NCI-H1417 (cell line): ENCODE measurements around the gene PTGR3.
A peak's percentile ranks its signal among the peaks of the same experiment; 100 is the strongest.

Source experiments
- DNase-seq, 3 experiments: peaks; one replicate each; lab custom pipeline; 2025; lab: John Stamatoyannopoulos, UW

PTGR3 gene, protein sequence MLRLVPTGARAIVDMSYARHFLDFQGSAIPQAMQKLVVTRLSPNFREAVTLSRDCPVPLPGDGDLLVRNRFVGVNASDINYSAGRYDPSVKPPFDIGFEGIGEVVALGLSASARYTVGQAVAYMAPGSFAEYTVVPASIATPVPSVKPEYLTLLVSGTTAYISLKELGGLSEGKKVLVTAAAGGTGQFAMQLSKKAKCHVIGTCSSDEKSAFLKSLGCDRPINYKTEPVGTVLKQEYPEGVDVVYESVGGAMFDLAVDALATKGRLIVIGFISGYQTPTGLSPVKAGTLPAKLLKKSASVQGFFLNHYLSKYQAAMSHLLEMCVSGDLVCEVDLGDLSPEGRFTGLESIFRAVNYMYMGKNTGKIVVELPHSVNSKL

DNA sequence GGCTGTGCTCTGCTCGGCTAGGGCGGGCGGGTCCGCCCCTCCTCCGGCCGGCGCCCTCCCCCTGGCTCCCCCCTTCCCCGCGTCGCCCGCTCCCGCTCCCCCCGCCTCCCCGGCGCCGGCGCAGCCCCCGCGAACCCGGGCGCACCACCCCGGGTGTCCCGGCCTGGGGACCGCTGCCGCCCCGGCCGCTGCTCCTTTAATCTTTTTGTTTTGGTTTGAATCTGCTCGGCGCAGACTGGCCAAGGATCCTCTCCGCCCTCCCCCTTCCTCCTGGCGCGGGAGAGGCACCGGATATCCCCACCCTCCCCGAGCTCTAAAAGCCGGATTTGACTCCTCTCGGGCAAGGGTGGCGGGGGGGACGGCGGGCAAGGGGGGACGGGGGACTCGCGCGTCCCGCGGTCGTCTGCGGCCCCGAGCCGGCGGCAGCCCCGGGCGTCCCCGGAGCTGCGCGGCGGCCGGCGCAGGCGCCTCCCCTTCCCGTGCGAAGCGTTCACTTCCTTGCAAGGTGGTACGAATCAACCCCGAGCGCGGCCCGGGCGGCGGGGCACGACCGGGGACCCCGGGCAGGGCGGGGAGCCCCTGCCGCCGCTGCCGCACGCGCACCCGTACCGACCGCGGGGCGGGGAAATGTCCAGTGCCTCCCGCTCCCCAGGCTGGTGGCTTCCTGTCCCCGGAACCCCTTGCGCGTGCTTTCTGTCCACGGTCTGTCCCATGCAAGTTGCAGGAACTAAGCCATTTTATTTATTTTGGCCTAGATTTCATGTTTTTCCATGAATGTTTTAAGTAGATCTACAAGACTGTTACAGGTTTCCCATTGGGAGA is at the start of gene PTGR3:
Gene PTGR3 (minus strand): TSS at position 11 of the 822 bp plus-strand sequence. CDS start 81 bp downstream, outside the sequence.
- DNase-seq = peak; percentile 66 to 97 (median 92)

DNA sequence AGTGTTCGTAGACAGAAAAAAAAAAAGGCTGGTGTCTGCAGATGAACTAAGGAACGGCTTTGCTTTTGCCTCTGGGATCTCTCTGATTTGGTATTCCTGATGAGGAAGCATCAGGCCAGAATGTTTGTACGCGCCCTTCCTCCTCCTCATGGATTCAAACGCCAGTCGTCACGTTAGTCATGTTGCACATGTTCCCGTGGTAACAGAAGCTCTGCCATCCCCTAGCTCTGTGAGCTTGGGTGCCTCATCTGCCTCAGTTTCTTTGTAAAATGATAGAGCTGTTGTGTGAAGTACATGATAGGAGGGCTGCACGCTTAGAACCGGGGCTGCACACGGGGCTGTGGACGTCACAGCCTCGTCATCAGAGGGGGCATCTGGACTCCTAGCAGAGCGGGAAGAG is 48.7 kb upstream of the PTGR3 start:
- DNase-seq = no peak

DNA sequence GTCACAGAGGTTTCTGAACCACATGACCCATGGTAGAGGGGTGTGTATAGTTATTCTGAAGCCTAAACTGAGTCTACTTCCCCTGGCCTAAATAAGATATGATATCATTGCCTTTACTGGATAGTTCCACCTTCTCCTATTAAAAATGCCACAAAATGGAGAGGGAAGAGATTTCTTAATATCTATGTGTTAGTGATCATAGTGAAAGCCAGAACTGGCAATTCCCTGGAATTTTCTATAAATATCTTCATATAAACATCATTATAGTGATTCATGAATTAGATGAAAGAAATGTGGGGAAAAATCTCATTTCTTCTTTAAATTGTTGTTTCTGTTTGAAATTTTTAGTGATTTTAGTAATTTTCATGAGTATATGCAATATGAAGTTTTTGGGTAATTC is 47.4 kb upstream of the PTGR3 start:
- DNase-seq = no peak

DNA sequence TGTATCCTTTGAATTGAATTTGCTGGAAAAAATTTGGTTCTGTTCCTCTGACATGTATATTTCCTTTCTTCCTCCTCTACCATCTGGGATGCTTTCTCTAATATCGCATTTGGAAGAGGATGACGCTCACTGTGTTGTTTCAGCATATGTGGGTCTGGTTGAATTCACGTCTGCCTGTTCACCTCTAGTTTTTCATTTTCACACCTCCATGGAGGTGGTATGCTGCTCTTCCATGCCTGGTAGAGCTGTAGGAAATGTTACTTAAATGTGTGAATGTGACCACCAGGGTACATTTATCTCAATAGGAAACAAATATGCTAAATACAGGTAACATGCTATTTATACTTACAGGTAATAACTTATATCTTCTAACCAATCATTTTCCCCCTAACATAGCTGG is 46.2 kb upstream of the PTGR3 start:
- DNase-seq = no peak

DNA sequence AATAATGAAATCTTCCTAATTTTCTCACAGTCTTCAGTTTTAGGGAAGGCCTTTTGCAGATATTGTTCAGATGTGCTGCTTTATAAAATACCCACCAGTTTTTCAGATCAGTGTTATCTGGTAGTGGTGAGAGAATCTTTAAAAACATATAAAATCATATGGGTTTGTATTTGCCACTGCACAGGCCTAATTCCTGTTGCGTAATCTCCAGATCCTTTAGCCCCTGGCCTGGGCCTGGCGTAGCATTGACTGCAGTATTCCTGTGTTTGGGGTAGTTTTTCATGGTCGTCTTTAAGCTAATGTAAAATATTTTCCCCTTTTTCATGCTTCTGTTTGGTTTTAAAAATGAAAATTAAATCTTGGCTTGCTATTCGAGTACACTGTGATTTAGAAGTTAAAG is 44.8 kb upstream of the PTGR3 start:
- DNase-seq = peak in 1 of 3 experiments; percentile 50

DNA sequence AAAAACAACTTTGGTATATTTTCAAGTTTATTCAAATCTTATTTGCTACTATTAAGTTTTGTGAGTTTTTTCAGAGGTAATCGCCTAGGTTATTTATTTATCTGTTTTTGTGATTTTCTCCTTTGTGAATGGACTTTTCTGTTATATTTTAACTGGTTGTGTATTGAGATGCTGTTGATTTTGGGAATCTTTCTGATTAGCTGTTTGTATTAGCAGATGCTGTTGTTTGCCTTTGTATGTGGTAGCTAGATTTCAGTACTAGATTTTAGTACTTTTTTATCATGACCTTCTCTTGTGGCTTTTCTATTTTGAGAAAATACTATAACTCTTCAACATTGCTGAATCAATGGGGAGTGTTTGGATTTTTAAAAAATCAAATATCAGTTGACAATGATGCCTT is 44.1 kb upstream of the PTGR3 start:
- no peak for DNase-seq

DNA sequence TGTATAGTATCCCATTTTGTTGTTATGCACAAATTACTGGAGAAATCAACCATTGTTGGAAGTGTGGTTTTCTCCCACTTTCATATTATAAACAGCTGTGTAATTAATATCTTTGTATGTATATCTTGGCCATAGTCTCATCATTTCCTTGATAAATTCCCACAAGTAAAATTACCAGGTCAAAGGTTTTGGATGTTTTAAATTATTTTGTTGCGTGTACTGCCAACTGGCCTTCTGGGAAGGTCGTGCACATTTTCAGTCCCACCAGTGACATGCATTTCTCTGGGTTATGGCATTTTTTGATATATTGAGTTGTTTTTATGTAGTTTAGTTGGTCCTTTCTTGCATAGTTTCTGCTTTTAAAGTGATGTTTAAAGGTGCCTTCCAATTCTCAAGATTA is 43.2 kb upstream of the PTGR3 start:
- no peak for DNase-seq

DNA sequence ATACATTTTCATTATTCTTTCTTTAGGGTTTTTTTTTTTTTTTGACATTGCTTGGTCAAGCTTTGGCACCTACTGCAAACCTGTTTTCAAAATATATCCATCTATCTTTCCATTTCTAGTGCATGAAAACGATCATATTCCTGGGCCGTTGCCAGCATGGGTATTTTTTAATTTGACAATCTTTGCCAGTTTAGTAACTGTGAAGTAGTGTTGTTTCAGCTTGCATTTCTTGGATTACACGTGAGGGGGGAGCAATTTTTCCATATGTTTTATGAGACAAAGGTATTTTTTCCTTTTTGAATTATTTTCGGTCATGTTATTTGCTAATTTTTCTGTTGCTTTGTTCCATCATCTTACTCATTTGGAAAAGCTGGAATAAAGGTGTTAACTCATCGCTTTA is 42.5 kb upstream of the PTGR3 start:
- DNase-seq = peak in 1 of 3 experiments; percentile 21

DNA sequence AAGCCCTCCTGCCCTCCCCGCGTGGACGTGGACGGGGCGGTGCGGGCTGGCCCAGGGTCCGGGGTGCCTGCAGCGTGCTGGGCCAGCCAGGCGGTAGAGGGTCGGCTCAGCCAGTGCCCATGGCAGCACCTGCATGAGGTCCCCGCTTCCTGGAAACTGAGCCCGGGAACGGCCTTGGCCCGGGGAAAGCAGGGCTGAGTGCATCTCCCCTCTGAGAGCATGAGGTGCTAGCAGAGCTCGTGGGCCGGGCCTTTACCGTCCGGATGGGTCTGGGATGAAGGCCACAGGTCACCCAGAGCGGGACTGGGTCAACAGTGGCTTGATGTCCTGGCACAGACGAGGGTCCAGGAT is 41.5 kb upstream of the PTGR3 start:
- DNase-seq = no peak

DNA sequence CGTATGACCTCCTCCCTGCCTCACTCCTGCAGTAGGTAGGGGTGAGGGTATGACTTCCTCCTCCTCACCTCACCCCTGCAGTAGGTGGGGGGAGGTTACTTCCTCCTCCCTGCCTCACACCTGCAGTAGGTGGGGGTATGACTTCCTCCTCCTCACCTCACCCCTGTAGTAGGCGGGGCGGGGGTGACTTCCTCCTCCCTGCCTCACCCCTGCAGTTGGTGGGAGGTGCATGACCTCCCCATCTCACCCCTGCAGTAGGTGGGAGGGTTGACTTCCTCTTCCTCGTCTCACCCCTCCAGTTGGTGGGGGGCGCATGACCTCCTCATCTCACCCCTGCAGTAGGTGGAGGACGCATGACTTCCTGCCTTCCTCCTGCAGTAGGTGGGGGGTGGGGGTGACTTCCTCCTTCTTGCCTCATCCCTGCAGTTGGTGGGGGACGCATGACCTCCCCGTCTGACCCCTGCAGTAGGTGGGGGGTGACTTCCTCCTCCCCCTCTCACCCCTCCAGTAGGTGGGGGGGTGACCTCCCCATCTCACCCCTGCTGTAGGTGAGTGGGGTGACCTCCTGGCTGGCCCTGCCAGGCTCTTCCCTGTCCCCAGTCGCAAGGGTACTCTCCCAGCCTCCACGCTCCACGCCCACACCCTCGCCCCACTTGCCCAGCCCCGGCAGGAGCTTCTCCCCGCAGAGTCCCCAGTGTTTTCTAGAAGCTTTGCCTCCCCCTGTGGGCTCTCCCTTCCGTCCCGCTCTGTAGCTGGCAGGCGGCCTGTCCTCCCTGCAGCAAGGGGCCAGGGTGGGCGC is 40.9 kb upstream of the PTGR3 start:
- DNase-seq = no peak

DNA sequence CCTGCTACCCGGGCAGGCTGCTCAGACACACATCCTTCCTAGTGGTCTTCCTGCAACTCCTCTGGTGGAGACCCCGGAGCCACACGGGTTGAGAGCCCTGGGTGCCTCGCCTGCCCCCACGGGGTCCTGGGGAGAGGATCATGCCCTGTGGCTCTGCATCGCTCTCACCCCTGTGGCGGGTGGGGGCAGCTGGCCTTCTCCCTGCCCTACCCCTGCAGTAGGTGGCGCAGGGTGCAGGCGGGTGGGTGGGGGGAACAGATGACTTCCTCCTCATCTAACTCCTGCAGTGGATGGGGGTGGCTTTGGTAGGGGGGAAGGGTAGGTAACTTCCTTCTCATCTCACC is 40.2 kb upstream of the PTGR3 start:
- no peak for DNase-seq

DNA sequence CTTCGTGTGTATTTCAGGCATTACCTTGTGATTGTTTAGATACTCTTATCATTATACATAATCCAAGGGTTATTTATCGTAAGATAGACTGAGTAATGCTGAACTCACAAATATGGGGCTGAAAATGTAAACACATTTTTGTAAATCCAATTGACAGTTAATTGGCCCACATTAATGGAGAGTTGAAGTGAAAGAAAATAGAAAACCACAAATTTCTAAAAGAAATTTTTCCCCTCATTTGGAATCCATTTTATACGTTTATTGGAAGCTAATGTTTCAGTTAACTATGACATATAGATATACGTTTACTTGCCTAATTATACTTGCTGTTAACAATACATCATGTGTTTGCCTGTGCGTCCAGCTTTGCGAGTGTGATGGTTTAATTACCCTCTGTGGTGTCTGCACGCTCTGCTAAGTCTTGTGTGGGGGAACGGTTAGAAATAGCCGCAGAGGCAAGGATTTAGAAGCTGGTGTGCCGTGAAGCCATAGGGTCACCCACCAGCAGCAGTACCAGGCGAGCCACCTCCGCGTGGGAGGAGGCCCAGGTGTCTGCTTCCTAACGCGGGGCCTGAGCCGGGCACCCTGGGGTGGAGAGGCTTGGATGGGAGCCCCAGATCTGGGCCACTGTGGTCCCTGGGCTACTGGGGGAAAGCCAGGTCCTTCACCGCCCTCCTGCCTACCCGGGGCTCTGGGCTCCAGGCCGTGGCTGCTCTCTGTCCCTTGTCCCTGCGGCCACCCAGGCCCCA is 39.7 kb upstream of the PTGR3 start:
- peak; percentile 28 to 95 (median 83) for DNase-seq

DNA sequence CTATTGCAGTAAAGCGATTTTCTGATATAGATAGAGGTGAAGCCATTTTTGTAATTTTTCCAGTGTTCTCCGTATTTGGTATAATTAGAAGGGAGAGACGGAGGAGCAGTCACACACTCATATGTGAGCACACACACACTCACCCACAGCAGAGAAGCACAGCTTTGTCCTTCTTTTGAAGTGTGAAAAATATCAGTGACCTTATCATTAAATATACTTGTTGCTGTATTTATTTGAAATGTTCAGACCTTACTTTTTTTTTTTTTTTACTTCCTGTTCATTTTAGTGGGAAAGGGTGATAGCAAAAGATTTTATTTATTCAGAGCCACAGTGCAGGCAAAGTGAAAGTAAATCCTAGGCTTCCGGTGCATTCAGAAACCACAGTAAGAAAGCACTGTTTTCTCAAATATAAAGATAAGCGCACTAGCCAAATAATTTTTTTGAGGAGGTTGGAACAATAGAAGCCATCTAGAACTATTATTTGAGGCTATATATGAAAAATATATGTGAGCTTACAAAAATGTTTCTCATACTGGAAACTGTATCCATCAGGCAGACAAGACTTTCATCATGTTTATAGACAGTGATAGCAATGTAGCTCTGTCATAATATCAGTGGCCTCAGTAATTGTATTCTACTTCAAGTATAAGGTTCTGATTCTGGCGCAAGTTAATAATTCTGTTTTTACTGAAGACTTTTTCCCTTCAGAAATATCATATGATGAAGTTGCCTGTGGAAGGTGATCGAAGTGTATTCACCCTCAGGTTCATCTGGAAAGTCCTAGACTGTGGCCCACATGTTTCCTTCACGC is 38.9 kb upstream of the PTGR3 start:
- peak; percentile 41 to 87 (median 72) for DNase-seq

DNA sequence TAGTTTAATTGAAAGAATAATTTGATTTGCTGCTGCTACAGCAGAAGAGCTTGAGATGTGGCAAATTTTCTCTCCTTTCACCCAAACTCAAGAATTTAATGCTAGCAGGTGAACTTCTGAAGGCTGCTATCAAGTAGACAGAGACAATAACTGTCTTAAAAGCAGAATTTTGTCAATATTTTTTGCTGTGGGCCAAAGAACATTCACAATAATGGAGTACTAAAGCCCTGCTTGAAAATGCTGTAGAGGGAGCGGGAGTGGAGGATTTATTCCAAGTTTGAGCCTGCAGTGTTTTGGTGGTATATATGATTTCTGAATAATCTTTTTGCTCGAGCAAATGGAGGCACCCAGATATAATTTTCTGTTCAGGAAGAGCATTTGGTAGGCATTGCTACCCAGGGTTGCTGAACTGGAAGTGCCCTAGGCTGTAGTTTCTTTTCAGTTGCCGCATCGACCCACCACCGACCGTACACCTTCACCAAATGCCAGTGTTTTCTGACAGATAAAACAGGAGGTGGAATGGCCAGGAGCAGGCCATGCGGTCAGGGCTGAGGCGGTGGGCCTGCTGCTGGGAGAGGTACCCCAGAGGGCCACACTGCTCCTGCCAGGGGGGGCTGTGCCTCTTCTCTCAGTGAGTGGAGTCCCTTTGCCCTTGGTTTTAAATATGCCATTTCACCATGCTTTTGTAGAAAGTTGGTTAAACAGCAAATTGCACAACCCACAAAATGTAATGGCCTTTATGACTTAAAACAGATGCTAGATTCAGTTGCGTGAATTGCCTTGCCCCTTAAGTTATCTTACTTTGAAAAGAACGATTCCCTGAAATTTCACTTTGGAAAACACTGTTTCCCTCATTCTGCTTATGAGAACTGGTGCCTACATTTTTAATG is 38.0 kb upstream of the PTGR3 start:
- peak in 1 of 3 experiments; percentile 66 for DNase-seq

DNA sequence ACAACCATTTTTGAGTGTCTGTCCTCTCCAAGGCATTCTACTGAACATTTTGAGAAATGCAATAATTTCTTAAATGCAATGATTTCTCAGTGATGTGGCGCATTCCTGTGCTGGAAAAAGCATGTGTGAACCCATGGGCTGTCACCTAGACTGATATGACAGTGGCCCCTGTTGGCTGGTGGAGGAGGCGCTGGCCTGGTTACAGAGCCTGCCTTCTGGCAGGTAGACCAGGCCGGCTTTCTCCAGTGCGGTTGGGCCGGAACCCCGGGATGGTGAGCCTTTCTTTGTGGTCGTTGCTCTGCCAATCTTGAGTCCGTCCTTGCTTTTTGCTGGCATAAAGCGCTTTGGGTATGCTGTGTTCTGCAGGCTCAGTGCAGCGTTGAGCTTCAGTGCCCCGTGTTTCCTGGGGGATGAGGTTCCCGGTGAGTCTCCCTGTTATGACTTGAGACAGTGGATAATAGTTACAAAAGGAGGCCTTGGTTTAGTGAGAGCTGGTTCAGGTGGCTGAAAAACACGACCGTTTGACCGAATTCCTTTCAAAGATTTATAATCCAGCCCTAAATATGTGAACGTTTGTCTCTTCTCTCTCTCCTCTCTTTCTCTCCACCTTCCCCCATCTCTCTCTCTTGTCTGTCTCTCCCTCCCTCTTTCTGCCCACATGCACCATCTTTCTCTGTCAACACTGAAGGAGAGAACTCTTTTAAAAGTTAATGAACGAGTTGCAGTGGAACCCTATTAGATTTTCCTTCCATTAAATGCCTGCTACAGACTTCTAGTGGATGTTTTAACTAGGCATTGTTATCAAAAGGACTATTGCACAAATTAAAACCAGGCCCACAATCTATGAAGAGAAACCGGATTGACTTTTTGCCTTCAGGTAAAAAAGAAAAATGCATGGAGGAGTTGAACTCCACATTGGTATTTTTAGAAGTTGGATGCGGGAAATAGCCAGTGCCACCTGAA is 35.7 kb upstream of the PTGR3 start:
- no peak for DNase-seq

DNA sequence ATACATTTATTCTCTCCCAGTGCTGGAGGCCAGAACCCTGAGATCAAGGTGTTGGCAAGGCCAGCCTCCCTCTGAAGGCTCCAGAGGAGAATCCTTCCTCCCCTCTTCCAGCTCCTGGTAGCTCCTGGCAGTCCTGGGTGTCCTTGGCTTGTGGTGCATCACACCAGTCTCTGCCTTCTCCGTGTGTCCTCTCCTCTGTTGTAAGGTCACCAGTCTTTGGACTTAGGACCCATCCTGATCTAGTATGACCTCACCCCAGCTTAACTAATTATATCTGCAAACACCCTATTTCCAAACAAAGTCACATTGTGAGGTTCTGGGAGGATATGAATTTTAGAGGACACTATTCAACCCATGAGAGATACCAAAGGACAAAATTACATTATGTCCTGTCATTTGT is 32.8 kb upstream of the PTGR3 start:
- no peak for DNase-seq

DNA sequence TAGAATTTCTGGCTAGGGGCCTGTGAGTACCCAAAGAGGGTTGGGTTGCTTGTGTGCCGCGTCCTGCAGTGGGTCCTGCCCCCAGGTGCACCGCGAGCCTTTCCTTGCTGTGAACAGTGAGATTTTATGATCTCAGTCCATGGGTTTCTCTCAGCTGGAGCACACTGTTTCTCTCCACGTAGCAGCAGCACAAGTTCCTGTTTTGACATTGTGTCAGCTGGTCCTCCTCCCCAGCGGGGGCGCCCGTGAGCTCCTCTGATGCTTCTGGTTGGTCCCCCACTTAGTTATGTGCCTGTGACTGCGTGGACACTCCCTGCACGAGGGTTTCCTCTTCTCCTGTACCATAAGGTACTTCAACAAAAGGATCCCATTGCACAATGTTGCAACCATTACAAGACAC is 31.5 kb upstream of the PTGR3 start:
- no peak for DNase-seq

DNA sequence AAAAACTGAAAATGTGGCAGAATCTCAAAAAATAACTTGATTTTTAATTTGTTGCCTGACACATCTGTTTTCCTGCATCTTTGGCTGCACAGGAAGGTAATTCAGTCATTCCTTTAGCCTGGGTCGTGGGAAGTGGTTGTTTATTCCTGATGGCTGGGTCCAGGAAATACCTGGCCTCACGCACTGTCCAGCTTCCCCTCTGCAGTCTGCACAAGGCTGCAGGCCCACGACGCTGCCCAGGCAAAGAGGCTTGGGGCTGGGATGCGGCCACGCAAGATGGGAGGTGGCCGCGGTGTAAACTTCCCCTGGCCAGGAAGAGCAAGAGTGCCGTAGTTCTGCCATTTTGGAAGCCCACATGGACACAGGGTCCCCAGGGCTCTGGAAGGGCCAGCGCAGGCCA is 29.8 kb upstream of the PTGR3 start:
- no peak for DNase-seq

DNA sequence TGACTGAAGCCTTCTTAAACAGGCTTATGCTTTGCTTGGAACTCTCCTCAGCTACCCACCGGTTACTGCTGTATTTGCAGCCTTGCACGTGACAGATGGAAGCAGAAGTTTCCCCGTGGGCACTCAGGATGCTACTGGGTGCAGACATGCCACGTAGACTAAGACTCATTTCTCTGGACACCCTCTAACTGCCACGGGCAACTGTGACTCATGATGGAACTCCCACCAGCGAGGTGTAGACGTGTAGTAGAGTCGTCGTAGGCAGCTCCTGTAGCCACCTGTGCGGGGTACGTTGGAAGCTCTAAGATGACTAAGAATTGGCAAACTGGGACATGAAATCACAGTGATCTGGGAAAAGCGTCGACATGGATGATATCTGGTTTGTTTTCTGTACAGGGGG is 29.2 kb upstream of the PTGR3 start:
- no peak for DNase-seq
